Measurements from ENCODE around the gene TTL.

TTL gene

DNA sequence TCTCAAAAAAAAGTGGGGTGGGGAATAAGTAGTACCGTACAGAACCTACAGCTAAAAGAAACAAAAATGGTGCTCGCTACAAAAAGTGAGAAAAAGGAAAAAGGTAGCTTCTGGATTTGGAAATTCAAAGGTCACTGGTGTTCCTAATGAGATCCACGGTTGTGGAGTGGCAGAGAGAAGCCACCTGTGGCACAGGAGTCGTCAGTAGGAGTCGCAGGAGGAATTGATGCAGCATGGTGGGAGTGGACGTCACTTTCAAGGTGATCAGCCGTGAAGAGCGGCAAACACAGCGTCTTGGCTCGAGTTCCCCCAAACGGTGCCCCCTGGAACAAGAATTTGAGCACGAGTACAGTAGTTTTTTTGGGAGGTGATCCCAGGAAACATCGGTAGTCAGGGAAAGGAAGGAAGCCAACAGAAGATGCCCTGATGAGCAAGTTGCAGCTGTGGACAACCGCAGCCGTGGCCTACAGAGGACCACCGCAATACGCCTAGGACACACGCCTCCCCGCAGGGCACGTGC, 1.4 kb upstream of the TTL start:
- Histone ChIP-seq H3K4me3 (ENCODE audit: low read depth, low read length) (peak overlapping the region; percentile 65), H3K36me3 (peaks cover 22% of the 10 kb centered on the region), H3K27me3 (ENCODE audit: insufficient read depth, low read depth, severe bottlenecking) (no peaks in the 10 kb centered on the region), H3K9me3 (ENCODE audit: severe bottlenecking) (no peaks in the 10 kb centered on the region), H3K27ac (no peak overlapping the region; the same call in 1 of the 2 replicates)
- TF ChIP-seq, protein P1, sequence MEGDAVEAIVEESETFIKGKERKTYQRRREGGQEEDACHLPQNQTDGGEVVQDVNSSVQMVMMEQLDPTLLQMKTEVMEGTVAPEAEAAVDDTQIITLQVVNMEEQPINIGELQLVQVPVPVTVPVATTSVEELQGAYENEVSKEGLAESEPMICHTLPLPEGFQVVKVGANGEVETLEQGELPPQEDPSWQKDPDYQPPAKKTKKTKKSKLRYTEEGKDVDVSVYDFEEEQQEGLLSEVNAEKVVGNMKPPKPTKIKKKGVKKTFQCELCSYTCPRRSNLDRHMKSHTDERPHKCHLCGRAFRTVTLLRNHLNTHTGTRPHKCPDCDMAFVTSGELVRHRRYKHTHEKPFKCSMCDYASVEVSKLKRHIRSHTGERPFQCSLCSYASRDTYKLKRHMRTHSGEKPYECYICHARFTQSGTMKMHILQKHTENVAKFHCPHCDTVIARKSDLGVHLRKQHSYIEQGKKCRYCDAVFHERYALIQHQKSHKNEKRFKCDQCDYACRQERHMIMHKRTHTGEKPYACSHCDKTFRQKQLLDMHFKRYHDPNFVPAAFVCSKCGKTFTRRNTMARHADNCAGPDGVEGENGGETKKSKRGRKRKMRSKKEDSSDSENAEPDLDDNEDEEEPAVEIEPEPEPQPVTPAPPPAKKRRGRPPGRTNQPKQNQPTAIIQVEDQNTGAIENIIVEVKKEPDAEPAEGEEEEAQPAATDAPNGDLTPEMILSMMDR (IDR thresholded peaks at IDR 0.05; ENCODE audit: low read depth, low read length) = peak; percentile 54; the same call in 1 of the 2 replicates
- peak; percentile 34 for DNase-seq

DNA sequence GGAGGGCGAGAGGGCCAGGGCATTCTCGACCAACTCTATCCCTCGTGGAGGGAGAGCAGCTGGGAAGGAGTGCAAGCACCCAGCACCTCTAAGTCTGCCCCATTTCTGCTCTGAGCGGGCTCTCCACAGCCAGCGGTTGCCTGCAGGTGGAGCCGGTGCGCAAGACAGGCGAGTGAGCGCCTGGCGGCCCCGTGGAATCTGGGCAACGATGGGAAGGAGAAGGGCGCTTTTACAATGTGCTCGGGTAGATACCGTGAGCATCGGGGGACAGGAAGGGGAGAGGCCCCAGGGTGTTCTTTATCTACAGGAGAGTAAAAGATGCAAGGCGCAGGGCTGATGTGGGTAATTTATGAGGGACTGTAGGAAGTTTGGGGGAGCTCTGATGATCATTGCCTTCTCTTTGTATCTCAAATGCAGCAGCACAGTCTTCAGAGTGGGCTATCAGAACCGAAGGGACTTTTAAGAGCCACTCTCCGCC, 867 bp upstream of the TTL start:
- H3K9me3 ChIP-seq (ENCODE audit: severe bottlenecking) = no peaks in the 10 kb centered on the region
- H3K4me3 ChIP-seq (ENCODE audit: low read depth, low read length) = peak overlapping the region; percentile 65
- TF ChIP-seq, protein P1 (IDR thresholded peaks at IDR 0.05; ENCODE audit: low read depth, low read length) = peak; percentile 92
- peak; percentile 85 for DNase-seq
- peak overlapping the region; percentile 57; the same call in 1 of the 2 replicates for H3K27ac ChIP-seq
- no peaks in the 10 kb centered on the region for H3K27me3 ChIP-seq (ENCODE audit: insufficient read depth, low read depth, severe bottlenecking)
- peaks cover 27% of the 10 kb centered on the region for H3K36me3 ChIP-seq

DNA sequence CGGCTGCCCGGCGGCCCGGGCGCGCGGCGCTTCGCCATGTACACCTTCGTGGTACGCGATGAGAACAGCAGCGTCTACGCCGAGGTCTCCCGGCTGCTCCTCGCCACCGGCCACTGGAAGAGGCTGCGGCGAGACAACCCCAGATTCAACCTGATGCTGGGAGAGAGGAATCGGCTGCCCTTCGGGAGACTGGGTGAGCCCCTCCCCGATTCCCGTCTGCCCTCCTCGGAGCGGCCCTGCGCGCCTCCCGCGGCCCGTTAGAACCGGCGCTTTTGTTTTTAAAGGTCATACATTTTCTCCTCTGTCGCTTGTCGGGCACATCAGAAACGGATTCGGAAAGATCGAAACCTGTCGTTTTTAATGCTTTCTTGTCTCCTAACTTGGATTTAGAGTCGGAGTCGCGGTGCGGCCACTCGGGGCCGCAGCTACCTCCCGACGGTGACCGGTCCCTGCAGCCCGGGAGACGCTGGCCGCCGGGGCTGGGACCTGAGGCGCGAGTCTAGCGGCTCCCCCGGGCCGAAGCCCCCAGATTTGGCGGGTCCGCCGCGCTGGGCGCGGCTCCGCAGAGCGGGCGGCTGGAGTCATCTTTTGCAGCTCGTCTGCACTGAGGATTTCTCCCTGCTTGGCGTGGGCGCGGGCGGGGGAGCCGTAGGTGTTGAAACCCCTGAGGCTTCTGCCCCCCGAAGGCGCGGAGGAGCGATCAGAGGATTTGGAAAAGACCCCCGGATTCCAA, 519 bp downstream of the TTL start:
- Histone ChIP-seq H3K4me3 (ENCODE audit: low read depth, low read length) (peak overlapping the region; percentile 95), H3K36me3 (peaks cover 41% of the 10 kb centered on the region), H3K27ac (peak overlapping the region; percentile 86), H3K9me3 (ENCODE audit: severe bottlenecking) (no peaks in the 10 kb centered on the region), H3K27me3 (ENCODE audit: insufficient read depth, low read depth, severe bottlenecking) (no peaks in the 10 kb centered on the region)
- TF ChIP-seq, protein P1 (IDR thresholded peaks at IDR 0.05; ENCODE audit: low read depth, low read length) = no peak
- peak; percentile 48 for DNase-seq

DNA sequence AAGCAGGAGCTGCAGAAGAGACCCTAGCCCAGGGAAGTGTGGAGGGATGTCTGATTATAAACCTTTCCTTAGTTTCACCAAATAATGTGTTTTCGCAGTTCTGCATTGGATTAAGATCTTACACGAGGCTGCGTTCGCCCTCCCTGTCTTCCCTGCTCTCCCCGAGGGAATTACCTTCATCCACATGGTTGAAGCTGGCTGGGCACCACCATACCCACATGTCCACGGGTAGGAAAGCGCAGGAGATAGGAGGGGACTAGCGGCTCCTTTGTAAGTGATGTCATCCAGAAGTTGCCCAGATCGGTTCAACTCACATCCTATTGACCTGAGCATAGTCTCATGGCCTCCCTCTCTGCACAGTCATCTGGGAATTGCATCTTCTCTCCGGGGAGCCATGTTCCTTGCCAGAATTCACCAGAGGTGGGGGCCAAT, 1.1 kb downstream of the TTL start:
- peak; percentile 44 for DNase-seq
- H3K4me3 ChIP-seq (ENCODE audit: low read depth, low read length) = peak overlapping the region; percentile 95
- H3K27me3 ChIP-seq (ENCODE audit: insufficient read depth, low read depth, severe bottlenecking) = no peaks in the 10 kb centered on the region
- H3K27ac ChIP-seq = peak overlapping the region; percentile 86
- H3K36me3 ChIP-seq = peaks cover 46% of the 10 kb centered on the region
- TF ChIP-seq, protein P1 (IDR thresholded peaks at IDR 0.05; ENCODE audit: low read depth, low read length) = no peak
- H3K9me3 ChIP-seq (ENCODE audit: severe bottlenecking) = no peaks in the 10 kb centered on the region

DNA sequence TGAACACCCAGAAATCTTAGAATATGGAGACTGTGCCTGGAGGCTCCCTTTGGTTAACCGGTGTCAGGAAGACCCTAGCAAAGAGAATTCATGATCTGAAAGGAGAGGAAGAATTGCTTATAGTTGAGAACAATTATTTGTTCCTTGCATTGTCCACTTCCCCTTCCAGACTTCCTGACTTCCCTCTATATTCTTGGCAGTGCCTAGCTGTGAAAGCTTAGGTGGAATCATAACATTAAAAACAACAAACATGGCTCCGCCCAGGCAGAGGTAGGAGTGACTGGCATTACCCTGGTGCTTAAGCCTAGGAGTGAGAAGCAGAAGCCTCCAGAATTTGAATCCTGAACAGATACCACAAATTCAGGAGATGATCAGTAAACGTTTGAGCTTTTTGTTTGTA, 1.9 kb downstream of the TTL start:
- no peak overlapping the region; the same call in 1 of the 2 replicates for H3K4me3 ChIP-seq (ENCODE audit: low read depth, low read length)

More for the DNA sequence above, 1.9 kb downstream of the TTL start:
- TF ChIP-seq, protein P1 (IDR thresholded peaks at IDR 0.05; ENCODE audit: low read depth, low read length) = no peak
- DNase-seq = no peak
- Histone ChIP-seq H3K27me3 (ENCODE audit: insufficient read depth, low read depth, severe bottlenecking) (no peaks in the 10 kb centered on the region), H3K9me3 (ENCODE audit: severe bottlenecking) (no peaks in the 10 kb centered on the region), H3K36me3 (peaks cover 46% of the 10 kb centered on the region), H3K27ac (no peak overlapping the region)

Measured in WERI-Rb-1 (cell line).